ENCODE data around the gene ELMO1. TPM values are rescaled to one million over a fixed set of nuclear protein-coding genes. Genes with fewer than 3 reads are reported as not detected.

The ELMO1 gene
- total RNA-seq, 1 experiment from 2014 or later: 7.8 TPM

DNA sequence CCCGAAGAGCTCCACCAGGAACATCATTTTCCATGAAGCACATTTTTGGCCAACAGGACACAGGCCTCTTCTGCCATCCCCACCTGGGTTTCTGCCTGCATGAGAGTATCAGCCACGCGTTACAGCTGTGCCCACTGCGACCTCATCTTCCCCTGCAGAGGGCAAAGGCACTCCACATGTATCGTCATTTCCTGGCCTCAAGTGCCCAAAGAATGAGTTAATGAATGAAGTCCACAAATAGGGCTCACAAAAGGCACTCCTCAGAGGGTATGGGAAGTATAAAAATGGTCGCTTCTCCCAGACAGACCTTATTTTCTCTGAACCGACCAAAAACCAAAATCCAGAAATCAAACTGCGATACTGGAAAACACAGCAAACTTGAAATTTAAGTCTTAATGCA is 18.5 kb downstream of the ELMO1 start:
- H3K27ac ChIP-seq (ENCODE audit: insufficient read length, low read depth, low read length): no peak overlapping the region
- no peaks in the 10 kb centered on the region; the same call in 1 of the 2 replicates for H3K79me2 ChIP-seq (ENCODE audit: insufficient read depth, low read length)
- no peaks in the 10 kb centered on the region for H4K20me1 ChIP-seq (ENCODE audit: control insufficient read depth, insufficient read depth, insufficient read length)
- no peak overlapping the region for H3K4me2 ChIP-seq (ENCODE audit: insufficient read depth, insufficient read length, low read length)
- no peak overlapping the region for H4K5ac ChIP-seq (ENCODE audit: insufficient read length, low read depth, low read length)
- no peak overlapping the region for H3K4me3 Mint-ChIP-seq
- TF ChIP-seq CTCF (conservative IDR thresholded peaks at IDR 0.05): no peak
- H3K18ac ChIP-seq (ENCODE audit: insufficient read length, low read depth, low read length): no peak overlapping the region
- H2BK20ac ChIP-seq (ENCODE audit: low read depth, low read length, poor library complexity, severe bottlenecking): no peak overlapping the region
- peaks cover 5 to 16% of the 10 kb centered on the region in 2 experiments for H3K4me1 Mint-ChIP-seq
- H2AK5ac ChIP-seq (ENCODE audit: insufficient read length, low read length): no peak overlapping the region
- H3K27ac Mint-ChIP-seq: no peak overlapping the region
- no CpG with 5 or more reads among the region's 8 CpGs for WGBS (ENCODE audit: extremely low coverage, insufficient read length, low lambda C conversion rate)
- H2BK5ac ChIP-seq (ENCODE audit: insufficient read length, low read length): no peak overlapping the region
- no peak for DNase-seq
- no peak overlapping the region for H4K91ac ChIP-seq (ENCODE audit: insufficient read length, low read depth, low read length)
- H2BK12ac ChIP-seq (ENCODE audit: insufficient read length, low read depth, low read length): no peak overlapping the region
- no peak overlapping the region for H3K14ac ChIP-seq (ENCODE audit: insufficient read depth, low read length)
- no peak overlapping the region for H3K56ac ChIP-seq (ENCODE audit: insufficient read length, low read depth, low read length)
- H3T11ph ChIP-seq (ENCODE audit: low read length): no peak overlapping the region
- H3K23ac ChIP-seq (ENCODE audit: insufficient read length, low read depth, low read length): no peak overlapping the region
- H3K4ac ChIP-seq (ENCODE audit: low read depth, low read length): no peak overlapping the region
- H2BK15ac ChIP-seq (ENCODE audit: low read depth, low read length): no peak overlapping the region
- H3K9me3 ChIP-seq (ENCODE audit: control insufficient read depth, low read depth, low read length): no peaks in the 10 kb centered on the region
- peaks cover 3% of the 10 kb centered on the region; the same call in 1 of the 2 replicates for H3K4me1 ChIP-seq (ENCODE audit: insufficient read depth, low read length)
- H3K36me3 Mint-ChIP-seq (ENCODE audit: insufficient read depth in 1 of 3, low read depth in 3 of 3): no peaks in the 10 kb centered on the region
- no peaks in the 10 kb centered on the region for H3K9me3 Mint-ChIP-seq
- no peaks in the 10 kb centered on the region for H3K79me1 ChIP-seq (ENCODE audit: insufficient read depth, low read depth, low read length, poor library complexity, severe bottlenecking)
- no peak overlapping the region for H2AFZ ChIP-seq (ENCODE audit: low read length)
- H4K8ac ChIP-seq (replicated peaks; ENCODE audit: insufficient read length, low read depth, low read length): no peak overlapping the region
- no peaks in the 10 kb centered on the region for H3K27me3 ChIP-seq (ENCODE audit: insufficient read depth, low read length)
- H3K23me2 ChIP-seq (ENCODE audit: insufficient read length, low read depth, low read length, poor library complexity, severe bottlenecking): no peaks in the 10 kb centered on the region
- no peak overlapping the region for H3K9ac ChIP-seq (ENCODE audit: extremely low read depth, insufficient read length, low read length)
- H3K27me3 Mint-ChIP-seq (ENCODE audit: low read depth): no peaks in the 10 kb centered on the region
- no peak overlapping the region for H2BK120ac ChIP-seq (ENCODE audit: low read depth, low read length, poor library complexity, severe bottlenecking)
